Muscle layer of colon (tissue), 2 donors: ENCODE measurements around the gene CARD11.

ENCODE experiments used
- H3K27ac ChIP-seq: one replicate; pipeline ENCODE4 v1.7.0; 2013; ENCODE audit warnings: low read depth, mild to moderate bottlenecking, low read length, moderate library complexity
- H3K27me3 ChIP-seq, 2 donors: one replicate each; pipeline ENCODE4 v1.7.0; 2013; ENCODE audit warnings: low read length in 2 of 2, mild to moderate bottlenecking in 2 of 2; ENCODE audit not compliant: insufficient read depth in 2 of 2, control insufficient read depth in 1 of 2
- H3K36me3 ChIP-seq: one replicate; pipeline ENCODE4 v1.7.0; 2013; ENCODE audit warnings: mild to moderate bottlenecking, low read length; ENCODE audit not compliant: insufficient read depth
- H3K4me1 ChIP-seq: one replicate; pipeline ENCODE4 v1.7.0; 2013; ENCODE audit warnings: mild to moderate bottlenecking, low read length; ENCODE audit not compliant: insufficient read depth
- H3K4me3 ChIP-seq, 2 donors: one replicate each; pipeline ENCODE4 v1.7.0; 2013; ENCODE audit warnings: low read length in 2 of 2, low read depth in 1 of 2, mild to moderate bottlenecking in 1 of 2, moderate library complexity in 1 of 2
- H3K9ac ChIP-seq: one replicate; pipeline ENCODE4 v1.7.0; 2013; ENCODE audit warnings: low read length
- H3K9me3 ChIP-seq: one replicate; pipeline ENCODE4 v1.7.0; 2013; ENCODE audit warnings: mild to moderate bottlenecking, low read length
- donor health status: abdominal sarcoma.
- donor health status: Adenocarcinoma of cecum.

The CARD11 gene

GRCh38 chr7:2905500-2905899, 138.2 kb downstream of the CARD11 start:
- no peak overlapping the region for H3K4me3 ChIP-seq
- no peaks in the 10 kb centered on the region for H3K9me3 ChIP-seq
- H3K9ac ChIP-seq, result no peak overlapping the region
- H3K4me1 ChIP-seq, result no peaks in the 10 kb centered on the region
- no peak overlapping the region for H3K27ac ChIP-seq
- no peaks in the 10 kb centered on the region for H3K36me3 ChIP-seq
- no peaks in the 10 kb centered on the region for H3K27me3 ChIP-seq

- Histone ChIP-seq H3K4me3 (no peak overlapping the region), H3K9me3 (no peaks in the 10 kb centered on the region), H3K27me3 (no peaks in the 10 kb centered on the region), H3K4me1 (no peaks in the 10 kb centered on the region), H3K9ac (no peak overlapping the region), H3K27ac (no peak overlapping the region), H3K36me3 (no peaks in the 10 kb centered on the region)
Measured at GRCh38 chr7:2905027-2905426, 138.6 kb downstream of the CARD11 start.

- H3K9ac ChIP-seq, result no peak overlapping the region
- H3K9me3 ChIP-seq, result no peaks in the 10 kb centered on the region
- H3K27ac ChIP-seq, result no peak overlapping the region
- H3K36me3 ChIP-seq, result no peaks in the 10 kb centered on the region
- H3K27me3 ChIP-seq, result no peaks in the 10 kb centered on the region
- H3K4me3 ChIP-seq, result no peak overlapping the region
- H3K4me1 ChIP-seq, result no peaks in the 10 kb centered on the region
Measured at GRCh38 chr7:2904202-2904601, 139.5 kb downstream of the CARD11 start.

DNA sequence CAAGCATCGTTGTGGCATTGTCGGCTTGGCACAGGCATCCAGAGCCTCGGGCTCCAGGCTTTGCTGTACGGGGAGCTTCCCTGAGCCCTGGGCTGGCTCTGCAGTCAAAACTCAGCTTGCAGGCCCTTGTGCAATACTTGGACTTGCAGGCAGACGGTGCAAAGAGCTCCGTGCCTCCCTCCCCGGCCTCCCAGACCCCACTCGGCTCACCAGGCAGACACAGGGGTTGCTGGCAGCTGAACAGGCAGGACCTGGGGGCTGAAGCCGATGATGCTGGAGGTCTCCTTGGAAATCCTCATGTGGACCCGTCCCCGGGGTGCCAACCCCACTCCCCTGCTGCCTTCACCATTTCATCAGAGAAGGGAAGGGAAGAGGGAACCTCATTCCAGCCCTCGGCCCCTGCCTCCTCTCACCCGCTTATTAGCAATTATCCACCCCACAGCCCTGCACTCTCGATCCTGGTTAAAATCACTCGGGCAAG, 139.9 kb downstream of the CARD11 start:
- Histone ChIP-seq H3K36me3 (no peaks in the 10 kb centered on the region), H3K27me3 (no peaks in the 10 kb centered on the region), H3K9me3 (peaks cover 2% of the 10 kb centered on the region), H3K27ac (no peak overlapping the region), H3K4me3 (no peak overlapping the region), H3K9ac (no peak overlapping the region), H3K4me1 (no peaks in the 10 kb centered on the region)

DNA sequence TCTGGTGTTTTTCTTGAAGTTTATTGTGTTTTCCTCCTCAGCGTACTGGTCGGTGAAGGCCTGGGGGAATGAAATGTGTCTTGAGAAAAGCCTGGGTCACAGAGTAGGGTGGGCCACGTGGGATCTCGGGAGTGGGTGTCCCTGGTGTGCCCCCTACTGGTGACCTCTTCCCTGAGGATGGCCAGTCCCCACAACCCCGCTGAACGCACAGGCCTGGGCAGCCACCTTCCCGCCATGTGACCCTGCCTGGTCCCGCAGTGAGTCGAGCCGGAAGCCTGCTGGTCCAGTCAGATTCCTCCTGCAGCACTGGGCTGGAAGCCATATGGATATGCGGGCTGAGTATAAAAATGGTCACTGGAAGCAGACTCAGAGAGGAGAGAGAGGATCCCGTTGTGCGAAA, 146.6 kb downstream of the CARD11 start:
- Histone ChIP-seq H3K4me1 (no peaks in the 10 kb centered on the region), H3K36me3 (no peaks in the 10 kb centered on the region), H3K9me3 (peaks cover 4% of the 10 kb centered on the region), H3K9ac (no peak overlapping the region), H3K27me3 (no peaks in the 10 kb centered on the region), H3K4me3 (no peak overlapping the region), H3K27ac (no peak overlapping the region)

GRCh38 chr7:2896131-2896530, 147.5 kb downstream of the CARD11 start:
- no peak overlapping the region for H3K9ac ChIP-seq
- no peaks in the 10 kb centered on the region for H3K36me3 ChIP-seq
- no peak overlapping the region for H3K4me3 ChIP-seq
- H3K9me3 ChIP-seq, result peaks cover 4% of the 10 kb centered on the region
- no peak overlapping the region for H3K27ac ChIP-seq
- H3K4me1 ChIP-seq, result no peaks in the 10 kb centered on the region
- H3K27me3 ChIP-seq, result no peaks in the 10 kb centered on the region

GRCh38 chr7:2894118-2894940, 149.3 kb downstream of the CARD11 start:
- Histone ChIP-seq H3K4me3 (no peak overlapping the region), H3K4me1 (no peaks in the 10 kb centered on the region), H3K9me3 (peaks cover 4% of the 10 kb centered on the region), H3K27me3 (no peaks in the 10 kb centered on the region), H3K9ac (no peak overlapping the region), H3K36me3 (no peaks in the 10 kb centered on the region), H3K27ac (no peak overlapping the region)

- H3K4me3 ChIP-seq, result no peak overlapping the region
- H3K4me1 ChIP-seq, result no peaks in the 10 kb centered on the region
- no peaks in the 10 kb centered on the region for H3K36me3 ChIP-seq
- no peak overlapping the region for H3K27ac ChIP-seq
- no peak overlapping the region for H3K9ac ChIP-seq
- H3K27me3 ChIP-seq, result no peaks in the 10 kb centered on the region
- H3K9me3 ChIP-seq, result no peaks in the 10 kb centered on the region
Measured at GRCh38 chr7:2893411-2893861, 150.2 kb downstream of the CARD11 start.

DNA sequence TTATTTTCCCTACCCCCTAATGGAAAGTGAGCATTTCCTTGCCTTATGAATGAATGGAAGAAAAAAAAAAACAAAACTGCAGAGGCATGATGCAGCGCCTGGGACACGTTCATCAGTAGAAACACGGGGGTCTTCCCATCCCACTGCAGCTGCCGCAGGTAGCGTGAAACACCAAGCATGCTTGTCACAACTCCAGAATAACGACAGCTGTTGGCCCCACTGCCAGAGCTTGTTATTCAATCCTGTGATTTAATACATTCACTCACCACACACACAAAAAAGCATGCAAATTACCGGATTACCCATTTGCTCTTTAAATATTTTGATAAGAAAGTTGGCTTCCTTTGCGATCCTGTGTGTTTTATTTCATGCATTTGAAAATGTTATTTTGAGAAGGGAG, 151.1 kb downstream of the CARD11 start:
- H3K9me3 ChIP-seq, result no peaks in the 10 kb centered on the region
- H3K27ac ChIP-seq, result no peak overlapping the region
- no peak overlapping the region for H3K9ac ChIP-seq
- no peaks in the 10 kb centered on the region for H3K36me3 ChIP-seq
- no peak overlapping the region for H3K4me3 ChIP-seq
- H3K27me3 ChIP-seq, result no peaks in the 10 kb centered on the region
- no peaks in the 10 kb centered on the region for H3K4me1 ChIP-seq

GRCh38 chr7:2887816-2888215, 155.9 kb downstream of the CARD11 start:
- Histone ChIP-seq H3K4me1 (no peaks in the 10 kb centered on the region), H3K4me3 (no peak overlapping the region), H3K9ac (no peak overlapping the region), H3K27me3 (no peaks in the 10 kb centered on the region), H3K36me3 (no peaks in the 10 kb centered on the region), H3K27ac (no peak overlapping the region), H3K9me3 (no peaks in the 10 kb centered on the region)

GRCh38 chr7:2886900-2887299, 156.8 kb downstream of the CARD11 start:
- H3K36me3 ChIP-seq, result no peaks in the 10 kb centered on the region
- no peaks in the 10 kb centered on the region for H3K27me3 ChIP-seq
- no peaks in the 10 kb centered on the region for H3K4me1 ChIP-seq
- H3K9me3 ChIP-seq, result no peaks in the 10 kb centered on the region
- no peak overlapping the region for H3K9ac ChIP-seq
- H3K27ac ChIP-seq, result no peak overlapping the region
- H3K4me3 ChIP-seq, result no peak overlapping the region

- Histone ChIP-seq H3K4me1 (no peaks in the 10 kb centered on the region), H3K9me3 (no peaks in the 10 kb centered on the region), H3K9ac (no peak overlapping the region), H3K36me3 (no peaks in the 10 kb centered on the region), H3K27me3 (no peaks in the 10 kb centered on the region), H3K27ac (no peak overlapping the region), H3K4me3 (no peak overlapping the region)
Measured at GRCh38 chr7:2886391-2886790, 157.3 kb downstream of the CARD11 start.
